ENCODE results near the gene PAK6.

DNA sequence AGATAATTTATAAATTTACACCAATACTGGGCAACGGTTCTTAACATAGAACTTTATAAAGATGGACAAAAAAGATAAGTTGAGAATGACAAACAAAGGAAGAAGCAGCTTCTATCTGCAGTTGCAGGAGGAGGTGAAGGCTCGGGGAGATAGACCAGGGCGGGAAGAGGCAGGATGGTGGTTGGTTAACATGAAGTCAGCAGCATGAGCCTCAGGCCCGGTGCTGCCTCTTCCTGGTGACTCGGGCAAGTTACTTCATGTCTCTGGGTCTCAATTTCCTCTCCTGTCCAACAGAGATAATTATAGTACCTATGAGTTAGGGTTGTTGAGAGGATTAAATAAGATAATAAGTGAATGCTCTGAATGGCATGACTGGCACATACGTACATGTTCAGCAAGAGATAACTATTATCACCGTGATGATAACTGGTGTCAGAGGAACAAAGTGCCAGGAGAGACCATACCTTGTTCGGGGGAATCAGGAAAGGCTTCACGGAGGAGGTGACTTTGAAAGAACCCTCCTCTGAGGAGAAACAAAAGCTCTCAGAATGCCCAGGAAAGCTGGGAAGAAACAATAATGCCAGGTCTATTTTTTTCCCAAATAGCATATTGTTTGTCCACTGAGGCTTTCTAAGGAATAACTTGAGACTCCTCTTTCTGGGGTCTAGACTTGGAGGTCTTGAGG is 4.4 kb downstream of the PAK6 start:
- TF ChIP-seq POLR2A (IDR thresholded peaks at IDR 0.05; ENCODE audit: low read depth, low read length) (no peak), POLR2AphosphoS5 (IDR thresholded peaks at IDR 0.05; ENCODE audit: low read depth, low read length) (no peak)

Data from GM12891 (cell line).